Neural cell (in vitro differentiated cells): ENCODE results near the gene ZNF444.

ENCODE experiments used
- EP300 ChIP-seq: fragments of 450-650 bp; conservative IDR thresholded peaks from 2 replicates; pipeline ENCODE4 v1.6.1; 2014; ENCODE audit warnings: antibody characterized with exemption, mild to moderate bottlenecking, moderate library complexity; ENCODE audit not compliant: poor library complexity, severe bottlenecking
- EZH2 ChIP-seq: fragments of 200-600, 300-800 bp; shearing (Covaris generic), sonication (generic); IDR thresholded peaks from 2 replicates; pipeline ENCODE4 v1.6.1; 2014; ENCODE audit warnings: antibody characterized with exemption, low read length, borderline replicate concordance, mild to moderate bottlenecking; ENCODE audit not compliant: insufficient read depth, poor library complexity, severe bottlenecking
- MXI1 ChIP-seq: fragments of 450-650 bp; conservative IDR thresholded peaks from 2 replicates; pipeline ENCODE4 v1.6.1; 2014; ENCODE audit warnings: antibody characterized with exemption, mild to moderate bottlenecking; ENCODE audit not compliant: poor library complexity, severe bottlenecking
- POLR2AphosphoS5 ChIP-seq: IDR thresholded peaks from 2 replicates; pipeline ENCODE4 v1.6.1; 2012
- RAD21 ChIP-seq: fragments of 450-650 bp; conservative IDR thresholded peaks from 2 replicates; pipeline ENCODE4 v1.6.1; 2014; ENCODE audit warnings: antibody characterized with exemption, mild to moderate bottlenecking, moderate library complexity
- SMC3 ChIP-seq: fragments of 450-650 bp; conservative IDR thresholded peaks from 2 replicates; pipeline ENCODE4 v1.6.1; 2014; ENCODE audit warnings: antibody characterized with exemption, mild to moderate bottlenecking, moderate library complexity; ENCODE audit not compliant: poor library complexity
- TAF1 ChIP-seq: IDR thresholded peaks from 2 replicates; pipeline ENCODE4 v1.6.1; 2012; ENCODE audit warnings: low read depth
- TF ChIP-seq, protein P1 (sequence below): fragments of 450-650 bp; IDR thresholded peaks from 2 replicates; pipeline ENCODE4 v1.5.1; 2014; ENCODE audit warnings: antibody characterized with exemption, mild to moderate bottlenecking, moderate library complexity; ENCODE audit not compliant: poor library complexity, severe bottlenecking
- TF ChIP-seq, protein P2 (sequence below): IDR thresholded peaks from 2 replicates; pipeline ENCODE4 v1.6.1; 2012; ENCODE audit warnings: borderline replicate concordance

DNA sequence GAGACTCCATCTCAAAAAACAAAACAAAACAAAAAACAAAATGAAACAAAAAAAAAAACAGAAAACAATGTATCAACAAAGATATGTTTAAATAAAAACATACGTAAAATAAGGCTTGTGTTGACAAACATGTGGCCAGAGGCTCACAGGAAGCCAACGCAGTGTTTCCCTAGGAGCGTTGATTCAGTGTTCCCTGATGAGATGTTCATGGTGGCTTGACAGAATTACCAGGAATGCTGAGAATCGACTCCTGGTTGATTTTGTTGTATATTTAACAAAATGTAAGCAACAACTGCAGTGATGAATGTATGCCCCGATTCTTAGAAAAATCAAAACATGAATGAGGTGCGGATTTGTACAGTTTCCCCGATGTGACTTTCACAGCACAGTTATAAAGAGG is 11.1 kb upstream of the ZNF444 start:
- TF ChIP-seq, protein P1, sequence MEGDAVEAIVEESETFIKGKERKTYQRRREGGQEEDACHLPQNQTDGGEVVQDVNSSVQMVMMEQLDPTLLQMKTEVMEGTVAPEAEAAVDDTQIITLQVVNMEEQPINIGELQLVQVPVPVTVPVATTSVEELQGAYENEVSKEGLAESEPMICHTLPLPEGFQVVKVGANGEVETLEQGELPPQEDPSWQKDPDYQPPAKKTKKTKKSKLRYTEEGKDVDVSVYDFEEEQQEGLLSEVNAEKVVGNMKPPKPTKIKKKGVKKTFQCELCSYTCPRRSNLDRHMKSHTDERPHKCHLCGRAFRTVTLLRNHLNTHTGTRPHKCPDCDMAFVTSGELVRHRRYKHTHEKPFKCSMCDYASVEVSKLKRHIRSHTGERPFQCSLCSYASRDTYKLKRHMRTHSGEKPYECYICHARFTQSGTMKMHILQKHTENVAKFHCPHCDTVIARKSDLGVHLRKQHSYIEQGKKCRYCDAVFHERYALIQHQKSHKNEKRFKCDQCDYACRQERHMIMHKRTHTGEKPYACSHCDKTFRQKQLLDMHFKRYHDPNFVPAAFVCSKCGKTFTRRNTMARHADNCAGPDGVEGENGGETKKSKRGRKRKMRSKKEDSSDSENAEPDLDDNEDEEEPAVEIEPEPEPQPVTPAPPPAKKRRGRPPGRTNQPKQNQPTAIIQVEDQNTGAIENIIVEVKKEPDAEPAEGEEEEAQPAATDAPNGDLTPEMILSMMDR = no peak
- TF ChIP-seq TAF1 (no peak), SMC3 (no peak), EZH2 (no peak), EP300 (no peak), POLR2AphosphoS5 (no peak), MXI1 (no peak), RAD21 (no peak)
- TF ChIP-seq, protein P2, sequence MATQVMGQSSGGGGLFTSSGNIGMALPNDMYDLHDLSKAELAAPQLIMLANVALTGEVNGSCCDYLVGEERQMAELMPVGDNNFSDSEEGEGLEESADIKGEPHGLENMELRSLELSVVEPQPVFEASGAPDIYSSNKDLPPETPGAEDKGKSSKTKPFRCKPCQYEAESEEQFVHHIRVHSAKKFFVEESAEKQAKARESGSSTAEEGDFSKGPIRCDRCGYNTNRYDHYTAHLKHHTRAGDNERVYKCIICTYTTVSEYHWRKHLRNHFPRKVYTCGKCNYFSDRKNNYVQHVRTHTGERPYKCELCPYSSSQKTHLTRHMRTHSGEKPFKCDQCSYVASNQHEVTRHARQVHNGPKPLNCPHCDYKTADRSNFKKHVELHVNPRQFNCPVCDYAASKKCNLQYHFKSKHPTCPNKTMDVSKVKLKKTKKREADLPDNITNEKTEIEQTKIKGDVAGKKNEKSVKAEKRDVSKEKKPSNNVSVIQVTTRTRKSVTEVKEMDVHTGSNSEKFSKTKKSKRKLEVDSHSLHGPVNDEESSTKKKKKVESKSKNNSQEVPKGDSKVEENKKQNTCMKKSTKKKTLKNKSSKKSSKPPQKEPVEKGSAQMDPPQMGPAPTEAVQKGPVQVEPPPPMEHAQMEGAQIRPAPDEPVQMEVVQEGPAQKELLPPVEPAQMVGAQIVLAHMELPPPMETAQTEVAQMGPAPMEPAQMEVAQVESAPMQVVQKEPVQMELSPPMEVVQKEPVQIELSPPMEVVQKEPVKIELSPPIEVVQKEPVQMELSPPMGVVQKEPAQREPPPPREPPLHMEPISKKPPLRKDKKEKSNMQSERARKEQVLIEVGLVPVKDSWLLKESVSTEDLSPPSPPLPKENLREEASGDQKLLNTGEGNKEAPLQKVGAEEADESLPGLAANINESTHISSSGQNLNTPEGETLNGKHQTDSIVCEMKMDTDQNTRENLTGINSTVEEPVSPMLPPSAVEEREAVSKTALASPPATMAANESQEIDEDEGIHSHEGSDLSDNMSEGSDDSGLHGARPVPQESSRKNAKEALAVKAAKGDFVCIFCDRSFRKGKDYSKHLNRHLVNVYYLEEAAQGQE = no peak
